Neural progenitor cell (in vitro differentiated cells): ENCODE data around the gene QRICH1.

Experiments used
- CTCF ChIP-seq: fragments of 200-600 bp; sonication (generic); IDR thresholded peaks from 2 replicates; pipeline ENCODE4 v1.5.1; 2017; ENCODE audit warnings: antibody characterized with exemption, mild to moderate bottlenecking
- EZH2 ChIP-seq: fragments of 200-600 bp; sonication (generic); IDR thresholded peaks from 2 replicates; pipeline ENCODE4 v1.6.1; 2017; ENCODE audit warnings: antibody characterized with exemption, mild to moderate bottlenecking, moderate library complexity
- EZH2phosphoT487 ChIP-seq: fragments of 200-600 bp; sonication (generic); IDR thresholded peaks from 2 replicates; pipeline ENCODE4 v1.6.1; 2017; ENCODE audit warnings: antibody characterized with exemption

- no peak for TF ChIP-seq EZH2phosphoT487
- no peak for TF ChIP-seq CTCF
- no peak for TF ChIP-seq EZH2
These were observed 17.5 kb upstream of the QRICH1 start for GRCh38 chr3:49111347-49111746.
